H1 (cell line): ENCODE data around the gene NXT1. TPM values are rescaled to one million over a fixed set of nuclear protein-coding genes. Genes with fewer than 3 reads are reported as not detected.

Experiments used
- BCL11A ChIP-seq, 2 experiments: IDR thresholded peaks; one replicate each; pipeline ENCODE4 v1.6.1; 2011; ENCODE audit warnings: low read depth in 2 of 2, low read length in 2 of 2, mild to moderate bottlenecking in 2 of 2
- KDM5A ChIP-seq: fragments of 200-600 bp; IDR thresholded peaks from 2 replicates; pipeline ENCODE4 v1.7.1; 2012; ENCODE audit warnings: mild to moderate bottlenecking, low read length, inconsistent platforms, mixed read lengths
- MAFK ChIP-seq: IDR thresholded peaks from 2 replicates; pipeline ENCODE4 v1.6.1; 2012; ENCODE audit warnings: low read depth, mild to moderate bottlenecking, improper control_type of control experiment, low read length
- polyA plus RNA-seq, 7 experiments: library from polyadenylated mRNA; depleted of rRNA in 3 of 7; stranded (reverse) in 5 of 7; unstranded in 2 of 7; fragments of >200 nt in 5 of 7; fragments of 200-250 nt in 2 of 7; gene quantifications; 1 replicate in 5 of 7; 2 replicates in 1 of 7; 4 replicates in 1 of 7; pipeline versions ENCODE4 v1.2.1 to v1.2.3, GENCODE V29; 2011 to 2013; ENCODE audit warnings: missing spikeins in 2 of 7, mixed read lengths in 2 of 7
- total RNA-seq: library from RNA; stranded (reverse); fragmentation: NEBNext Ultra II Directional; extraction: Animal tissue kit (Norgen Biotek cat#: 25700); gene quantifications from 2 replicates; pipeline ENCODE4 v1.2.1, GENCODE V29; 2021
- TF ChIP-seq, protein P1 (sequence below): IDR thresholded peaks from 2 replicates; pipeline ENCODE4 v1.6.1; 2012; ENCODE audit warnings: inconsistent platforms

Gene NXT1
- total and polyA plus RNA-seq, 2 of the 8 experiments (the other 6 are each of a cell fraction or from before 2014, with no cell fraction given), result 23.1 to 26.5 TPM

DNA sequence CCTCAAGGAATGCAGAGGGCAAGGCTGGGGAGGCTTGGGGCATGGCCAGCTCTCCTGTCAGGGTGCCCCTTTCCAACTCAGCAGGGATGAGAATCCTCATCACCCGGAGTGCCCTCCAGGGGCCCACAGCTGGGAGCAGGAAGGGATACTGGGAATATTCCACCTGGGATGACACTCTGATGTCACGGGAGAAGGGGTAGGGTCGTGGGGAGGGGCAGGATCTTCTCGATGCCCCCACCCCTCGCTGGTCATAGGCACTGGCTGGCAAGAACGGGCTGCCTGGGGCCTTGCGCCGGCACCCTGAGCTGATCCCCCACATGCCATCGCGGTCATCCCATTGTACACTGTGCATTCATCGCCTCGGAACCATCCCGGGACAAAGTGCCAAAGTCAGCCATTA is 10.6 kb upstream of the NXT1 start (continued):
- TF ChIP-seq, protein P1, sequence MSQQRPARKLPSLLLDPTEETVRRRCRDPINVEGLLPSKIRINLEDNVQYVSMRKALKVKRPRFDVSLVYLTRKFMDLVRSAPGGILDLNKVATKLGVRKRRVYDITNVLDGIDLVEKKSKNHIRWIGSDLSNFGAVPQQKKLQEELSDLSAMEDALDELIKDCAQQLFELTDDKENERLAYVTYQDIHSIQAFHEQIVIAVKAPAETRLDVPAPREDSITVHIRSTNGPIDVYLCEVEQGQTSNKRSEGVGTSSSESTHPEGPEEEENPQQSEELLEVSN, result no peak
- TF ChIP-seq BCL11A (IDR thresholded peaks at IDR 0.05; ENCODE audit: low read depth in 2 of 2, low read length in 2 of 2), result no peak
- TF ChIP-seq KDM5A, result no peak
- TF ChIP-seq MAFK, result no peak
